Measurements from ENCODE around the gene SVIL. TPM values are rescaled to one million over a fixed set of nuclear protein-coding genes. Genes with fewer than 3 reads are reported as not detected.
"Not testable (repeated sequence)": the region's sequence is repeated elsewhere in the genome, so short reads cannot be mapped to it uniquely, and the experiment has no call there.

SVIL gene
- total RNA-seq, 1 donor from 2014 or later: 72.1 TPM

GRCh38 chr10:29586509-29586908 lies 48.3 kb downstream of the SVIL start:
- Histone ChIP-seq H3K36me3 (ENCODE audit: control insufficient read depth, insufficient read depth, low read length) (no peaks in the 10 kb centered on the region), H3K27me3 (ENCODE audit: control insufficient read depth, insufficient read depth, low read length) (no peaks in the 10 kb centered on the region), H3K4me3 (ENCODE audit: low read depth, low read length) (no peak overlapping the region)
- no peak for TF ChIP-seq CTCF (IDR thresholded peaks at IDR 0.05; ENCODE audit: insufficient read depth, low read length, poor library complexity, severe bottlenecking)
- no peak for DNase-seq (ENCODE audit: low read depth)

DNA sequence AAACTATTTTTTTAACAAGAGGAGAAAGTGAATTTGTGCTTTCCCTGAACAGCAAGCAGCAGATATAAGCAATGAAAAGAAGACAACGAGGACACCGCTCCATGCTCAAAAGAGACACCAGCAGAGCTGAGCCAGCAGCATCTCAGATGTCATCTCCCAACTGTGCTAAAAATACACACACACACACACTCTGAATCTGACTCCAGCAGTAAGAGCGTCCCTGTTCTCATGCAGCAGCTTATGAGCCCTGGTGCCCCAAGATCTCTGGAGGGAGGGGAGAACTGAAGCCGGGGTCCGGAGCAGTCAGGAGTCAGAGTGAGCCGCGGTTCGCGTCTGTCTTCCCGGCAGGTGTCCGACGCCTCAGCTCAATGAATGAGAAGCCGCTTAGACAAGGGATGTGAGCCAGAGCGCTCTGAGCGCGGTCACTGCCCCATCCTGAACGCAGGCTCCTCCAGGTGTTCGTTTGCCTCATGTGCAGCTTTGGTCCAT lies 49.2 kb downstream of the SVIL start:
- TF ChIP-seq CTCF (IDR thresholded peaks at IDR 0.05; ENCODE audit: insufficient read depth, low read length, poor library complexity, severe bottlenecking): no peak
- no peaks in the 10 kb centered on the region for H3K36me3 ChIP-seq (ENCODE audit: control insufficient read depth, insufficient read depth, low read length)
- no peaks in the 10 kb centered on the region for H3K27me3 ChIP-seq (ENCODE audit: control insufficient read depth, insufficient read depth, low read length)
- DNase-seq (ENCODE audit: low read depth): no peak
- H3K4me3 ChIP-seq (ENCODE audit: low read depth, low read length): no peak overlapping the region

DNA sequence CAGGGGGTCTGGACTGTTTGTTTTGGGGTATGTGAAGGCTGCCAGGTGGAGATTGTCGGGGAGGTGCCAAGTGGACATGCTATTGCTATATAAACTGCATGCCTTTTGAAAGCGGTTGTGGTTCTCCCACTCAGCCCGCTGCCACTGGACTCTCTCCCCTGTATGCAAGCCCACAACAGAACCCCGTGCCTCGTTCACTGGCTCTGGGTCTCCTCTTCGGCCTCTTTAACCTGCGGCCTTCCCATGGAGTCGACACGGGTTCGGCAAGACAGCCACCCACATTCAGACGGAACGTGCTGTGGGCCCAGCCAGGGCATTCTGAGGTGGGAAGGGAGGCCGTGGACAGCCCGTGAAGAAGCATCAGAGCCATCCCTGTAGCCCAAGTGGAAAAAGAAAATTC lies 50.3 kb downstream of the SVIL start:
- Histone ChIP-seq H3K27me3 (ENCODE audit: control insufficient read depth, insufficient read depth, low read length) (no peaks in the 10 kb centered on the region), H3K36me3 (ENCODE audit: control insufficient read depth, insufficient read depth, low read length) (no peaks in the 10 kb centered on the region), H3K4me3 (ENCODE audit: low read depth, low read length) (no peak overlapping the region)
- no peak for DNase-seq (ENCODE audit: low read depth)
- TF ChIP-seq CTCF (IDR thresholded peaks at IDR 0.05; ENCODE audit: insufficient read depth, low read length, poor library complexity, severe bottlenecking): no peak

DNA sequence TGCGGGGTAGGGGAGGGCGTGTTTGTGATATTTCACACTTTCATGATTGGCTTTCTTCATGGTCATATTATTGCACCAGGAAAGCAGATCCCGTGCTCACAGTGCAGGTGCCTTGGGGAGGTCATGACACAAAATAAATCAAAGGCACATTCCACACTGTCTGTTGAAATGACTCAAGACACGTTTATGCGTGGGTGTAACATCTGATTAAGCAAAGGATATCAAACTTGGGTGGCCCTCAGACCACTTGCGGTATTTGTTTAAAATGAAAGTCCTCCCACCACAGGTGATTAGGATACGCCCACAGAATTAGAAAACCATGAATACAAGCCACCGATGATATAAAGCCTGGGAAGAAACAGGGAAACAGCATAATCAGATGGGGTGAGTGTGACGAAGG lies 51.1 kb downstream of the SVIL start:
- Histone ChIP-seq H3K27me3 (ENCODE audit: control insufficient read depth, insufficient read depth, low read length) (no peaks in the 10 kb centered on the region), H3K4me3 (ENCODE audit: low read depth, low read length) (no peak overlapping the region), H3K36me3 (ENCODE audit: control insufficient read depth, insufficient read depth, low read length) (no peaks in the 10 kb centered on the region)
- DNase-seq (ENCODE audit: low read depth): peak; percentile 61
- no peak for TF ChIP-seq CTCF (IDR thresholded peaks at IDR 0.05; ENCODE audit: insufficient read depth, low read length, poor library complexity, severe bottlenecking)

- H3K27me3 ChIP-seq (ENCODE audit: control insufficient read depth, insufficient read depth, low read length); DNase-seq (ENCODE audit: low read depth); H3K4me3 ChIP-seq (ENCODE audit: low read depth, low read length); H3K36me3 ChIP-seq (ENCODE audit: control insufficient read depth, insufficient read depth, low read length): not testable (repeated sequence)
Measured at GRCh38 chr10:29582769-29583168, 52.0 kb downstream of the SVIL start.

GRCh38 chr10:29579455-29579970 lies 55.3 kb downstream of the SVIL start:
- TF ChIP-seq CTCF (IDR thresholded peaks at IDR 0.05; ENCODE audit: insufficient read depth, low read length, poor library complexity, severe bottlenecking): no peak
- Histone ChIP-seq H3K4me3 (ENCODE audit: low read depth, low read length) (no peak overlapping the region), H3K27me3 (ENCODE audit: control insufficient read depth, insufficient read depth, low read length) (no peaks in the 10 kb centered on the region), H3K36me3 (ENCODE audit: control insufficient read depth, insufficient read depth, low read length) (no peaks in the 10 kb centered on the region)
- no peak for DNase-seq (ENCODE audit: low read depth)
